Inflammatory macrophage treated with lipopolysaccharide for 1 hour (primary cell): ENCODE data around the gene SMIM22.
"Not testable (repeated sequence)": the region's sequence is repeated elsewhere in the genome, so short reads cannot be mapped to it uniquely, and the experiment has no call there.

Experiments used
- DNase-seq, 2 donors: peaks; one replicate each; pipeline ENCODE4 v3.0.0-alpha.2; 2020 to 2022

Gene SMIM22

GRCh38 chr16:4769306-4769638 lies 25.9 kb upstream of the SMIM22 start:
- no peak for DNase-seq

GRCh38 chr16:4771646-4772045 lies 23.5 kb upstream of the SMIM22 start:
- DNase-seq, result peak in 1 of 2 donors; percentile 32

GRCh38 chr16:4772351-4772750 lies 22.8 kb upstream of the SMIM22 start:
- DNase-seq, result no peak

- peak in 1 of 2 donors; percentile 19 for DNase-seq
These were observed 20.2 kb upstream of the SMIM22 start for GRCh38 chr16:4775005-4775404.

GRCh38 chr16:4776141-4776705 lies 18.9 kb upstream of the SMIM22 start:
- DNase-seq, result no peak

GRCh38 chr16:4777339-4778049 lies 17.7 kb upstream of the SMIM22 start:
- no peak for DNase-seq

GRCh38 chr16:4778050-4778392 lies 17.1 kb upstream of the SMIM22 start:
- no peak for DNase-seq

- DNase-seq, result peak in 1 of 2 donors; percentile 15
These were observed 14.9 kb upstream of the SMIM22 start for GRCh38 chr16:4780235-4780634.

- no peak for DNase-seq
These were observed 11.8 kb upstream of the SMIM22 start for GRCh38 chr16:4783251-4783950.

GRCh38 chr16:4783951-4784336 lies 11.2 kb upstream of the SMIM22 start:
- DNase-seq, result no peak

GRCh38 chr16:4784444-4784987 lies 10.7 kb upstream of the SMIM22 start:
- DNase-seq, result not testable (repeated sequence)

GRCh38 chr16:4785758-4786433 lies 9.3 kb upstream of the SMIM22 start:
- DNase-seq, result no peak

GRCh38 chr16:4787068-4787467 lies 8.1 kb upstream of the SMIM22 start:
- DNase-seq, result no peak

GRCh38 chr16:4787627-4788482 lies 7.3 kb upstream of the SMIM22 start, which contains the start of gene SEPTIN12:
Gene SEPTIN12, minus strand, starts transcription at chr16:4788345. Its CDS starts 700 bp downstream, at chr16:4787645.
- no peak for DNase-seq

GRCh38 chr16:4788489-4788889 lies 6.7 kb upstream of the SMIM22 start:
- DNase-seq, result no peak

GRCh38 chr16:4788910-4789309 lies 6.3 kb upstream of the SMIM22 start:
- no peak for DNase-seq

- DNase-seq, result no peak
These were observed 4.9 kb upstream of the SMIM22 start for GRCh38 chr16:4790261-4790660.

GRCh38 chr16:4790871-4791270 lies 4.3 kb upstream of the SMIM22 start:
- DNase-seq, result peak in 1 of 2 donors; percentile 40

- DNase-seq, result no peak
These were observed 2.1 kb upstream of the SMIM22 start for GRCh38 chr16:4792951-4793513.

- DNase-seq, result no peak
These were observed 831 bp downstream of the SMIM22 start for GRCh38 chr16:4795828-4796572.
